PC-3 (cell line): Measurements from ENCODE around the gene GALNT14. TPM values are rescaled to one million over a fixed set of nuclear protein-coding genes. Genes with fewer than 3 reads are reported as not detected.

Experiments
- ATAC-seq: fragments of 200-7000 bp; cut with Tn5 transposase; 2 replicates; pipeline ENCODE4 v1.9.1; 2020; ENCODE audit warnings: mild to moderate bottlenecking, moderate library complexity
- BruUV-seq: library from RNA; stranded (reverse); fragments of 400-500 nt; replicated peaks from 2 replicates; lab custom pipeline; 2021; lab: Mats Ljungman, UMichigan
- CTCF ChIA-PET: fragments of 300-600 bp; sonication (Branson Sonifier 250); formaldehyde crosslinking; loops from one replicate; lab custom pipeline; 2022; ENCODE audit warnings: antibody characterized with exemption; lab: Charles Lee
- POLR2A ChIA-PET: fragments of 300-600 bp; sonication (Branson Sonifier 250); formaldehyde crosslinking; loops from one replicate; lab custom pipeline; 2022; ENCODE audit warnings: antibody characterized with exemption; ENCODE audit not compliant: unreplicated experiment; lab: Charles Lee
- DNase-seq: peaks from one replicate; pipeline ENCODE4 v3.0.0-alpha.2; 2015
- H2AFZ ChIP-seq: fragments of 300-600 bp; sonication (generic); 2 replicates; pipeline ENCODE4 v1.6.0; 2016; ENCODE audit warnings: antibody characterized with exemption, low read length
- H3F3A ChIP-seq: fragments of 300-600 bp; sonication (generic); one replicate; pipeline ENCODE4 v1.6.0; 2017; ENCODE audit warnings: antibody characterized with exemption, low read length, control low read depth, mild to moderate bottlenecking; ENCODE audit not compliant: unreplicated experiment
- H3K27ac ChIP-seq: fragments of 300-600 bp; sonication (generic); 2 replicates; pipeline ENCODE4 v1.5.1; 2016; ENCODE audit warnings: mild to moderate bottlenecking, low read length
- H3K27me3 ChIP-seq: fragments of 300-600 bp; sonication (generic); 2 replicates; pipeline ENCODE4 v1.6.1; 2016; ENCODE audit warnings: low read length, mixed read lengths
- H3K36me3 ChIP-seq: fragments of 300-600 bp; sonication (generic); 2 replicates; pipeline ENCODE4 v1.6.1; 2016; ENCODE audit warnings: low read depth, mixed run types, low read length, mixed read lengths
- H3K4me1 ChIP-seq: fragments of 300-600 bp; sonication (generic); 2 replicates; pipeline ENCODE4 v1.5.1; 2016; ENCODE audit warnings: low read length; ENCODE audit not compliant: insufficient read depth
- H3K4me2 ChIP-seq: fragments of 300-600 bp; sonication (generic); 2 replicates; pipeline ENCODE4 v1.6.0; 2016; ENCODE audit warnings: low read length
- H3K4me3 ChIP-seq: fragments of 300-600 bp; sonication (generic); 2 replicates; pipeline ENCODE4 v1.5.1; 2016; ENCODE audit warnings: mild to moderate bottlenecking, low read length, mixed read lengths
- H3K79me2 ChIP-seq: fragments of 300-600 bp; sonication (generic); 2 replicates; pipeline ENCODE4 v1.6.1; 2017; ENCODE audit warnings: low read length, mixed read lengths
- H3K9ac ChIP-seq: fragments of 300-600 bp; sonication (generic); 2 replicates; pipeline ENCODE4 v1.6.0; 2016; ENCODE audit warnings: mild to moderate bottlenecking, low read length
- H3K9me2 ChIP-seq: fragments of 300-600 bp; sonication (generic); replicated peaks from 2 replicates; pipeline ENCODE4 v1.6.1; 2016; ENCODE audit warnings: mixed run types, low read length, mixed read lengths
- H3K9me3 ChIP-seq: fragments of 300-600 bp; sonication (generic); 2 replicates; pipeline ENCODE4 v1.6.1; 2016; ENCODE audit warnings: low read length, mixed read lengths
- H4K20me1 ChIP-seq: fragments of 300-600 bp; sonication (generic); 2 replicates; pipeline ENCODE4 v1.6.1; 2016; ENCODE audit warnings: low read length, mixed read lengths
- EZH2 ChIP-seq: fragments of 300-600 bp; sonication (generic); IDR thresholded peaks from one replicate; pipeline ENCODE4 v1.6.1; 2017; ENCODE audit warnings: antibody characterized with exemption, mild to moderate bottlenecking, low read length; ENCODE audit not compliant: unreplicated experiment
- EZH2phosphoT487 ChIP-seq: fragments of 300-600 bp; sonication (generic); IDR thresholded peaks from 2 replicates; pipeline ENCODE4 v1.6.1; 2018; ENCODE audit warnings: mild to moderate bottlenecking, antibody characterized with exemption, low read length, borderline replicate concordance
- intact Hi-C: fragments of 100-400 bp; cut with micrococcal nuclease; formaldehyde crosslinking; loops from 2 replicates; pipeline ENCODE4 v1.9.0; 2023
- total RNA-seq: library from RNA; depleted of rRNA; stranded (reverse); fragments of >200 nt; gene quantifications from 2 replicates; pipeline ENCODE4 v1.2.3, GENCODE V29; 2014
- TF ChIP-seq, protein P1 (sequence below): fragments of 300-600 bp; sonication (generic); conservative IDR thresholded peaks from 2 replicates; pipeline ENCODE4 v1.5.1; 2017; ENCODE audit warnings: antibody characterized with exemption, low read depth, mild to moderate bottlenecking, low read length

GALNT14 gene
- total RNA-seq, 1 experiment from 2014 or later, result 10.2 TPM

DNA sequence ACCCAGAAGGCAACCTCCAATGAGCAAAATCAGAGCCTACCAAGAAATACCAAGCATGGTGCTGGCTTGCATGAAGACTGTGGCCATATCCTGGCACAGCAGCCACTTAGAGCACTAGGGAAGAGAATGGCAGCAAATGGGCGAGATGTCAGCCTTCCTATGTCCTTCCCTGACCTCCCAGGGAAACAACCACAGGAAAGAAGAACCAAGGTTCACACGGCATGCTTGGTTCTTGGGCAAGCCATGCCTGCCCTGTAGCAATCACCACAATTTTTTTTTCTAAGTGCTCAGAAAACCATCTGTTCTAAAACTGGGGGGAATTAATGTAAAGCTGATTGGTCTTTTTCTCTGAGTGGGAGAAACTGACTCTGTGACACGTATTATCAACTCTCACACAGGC lies 27.8 kb downstream of the GALNT14 start:
- Histone ChIP-seq H3K27me3 (peaks cover 13% of the 10 kb centered on the region; the same call in 1 of the 2 replicates), H3F3A (no peaks in the 10 kb centered on the region), H3K9me2 (no peaks in the 10 kb centered on the region), H3K4me3 (no peak overlapping the region), H3K4me2 (no peak overlapping the region), H4K20me1 (no peaks in the 10 kb centered on the region), H3K9ac (no peak overlapping the region), H3K27ac (no peak overlapping the region), H3K79me2 (no peaks in the 10 kb centered on the region), H2AFZ (no peak overlapping the region), H3K36me3 (no peaks in the 10 kb centered on the region), H3K9me3 (no peaks in the 10 kb centered on the region), H3K4me1 (no peaks in the 10 kb centered on the region)
- DNase-seq (no peak), ATAC-seq (no peak)
- CTCF ChIA-PET, result no interaction called here
- intact Hi-C loops, result no loop called here
- TF ChIP-seq, protein P1, sequence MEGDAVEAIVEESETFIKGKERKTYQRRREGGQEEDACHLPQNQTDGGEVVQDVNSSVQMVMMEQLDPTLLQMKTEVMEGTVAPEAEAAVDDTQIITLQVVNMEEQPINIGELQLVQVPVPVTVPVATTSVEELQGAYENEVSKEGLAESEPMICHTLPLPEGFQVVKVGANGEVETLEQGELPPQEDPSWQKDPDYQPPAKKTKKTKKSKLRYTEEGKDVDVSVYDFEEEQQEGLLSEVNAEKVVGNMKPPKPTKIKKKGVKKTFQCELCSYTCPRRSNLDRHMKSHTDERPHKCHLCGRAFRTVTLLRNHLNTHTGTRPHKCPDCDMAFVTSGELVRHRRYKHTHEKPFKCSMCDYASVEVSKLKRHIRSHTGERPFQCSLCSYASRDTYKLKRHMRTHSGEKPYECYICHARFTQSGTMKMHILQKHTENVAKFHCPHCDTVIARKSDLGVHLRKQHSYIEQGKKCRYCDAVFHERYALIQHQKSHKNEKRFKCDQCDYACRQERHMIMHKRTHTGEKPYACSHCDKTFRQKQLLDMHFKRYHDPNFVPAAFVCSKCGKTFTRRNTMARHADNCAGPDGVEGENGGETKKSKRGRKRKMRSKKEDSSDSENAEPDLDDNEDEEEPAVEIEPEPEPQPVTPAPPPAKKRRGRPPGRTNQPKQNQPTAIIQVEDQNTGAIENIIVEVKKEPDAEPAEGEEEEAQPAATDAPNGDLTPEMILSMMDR, result no peak
- TF ChIP-seq EZH2 (no peak), EZH2phosphoT487 (no peak)
- no TSS peak for BruUV-seq
- POLR2A ChIA-PET, result no interaction called here

DNA sequence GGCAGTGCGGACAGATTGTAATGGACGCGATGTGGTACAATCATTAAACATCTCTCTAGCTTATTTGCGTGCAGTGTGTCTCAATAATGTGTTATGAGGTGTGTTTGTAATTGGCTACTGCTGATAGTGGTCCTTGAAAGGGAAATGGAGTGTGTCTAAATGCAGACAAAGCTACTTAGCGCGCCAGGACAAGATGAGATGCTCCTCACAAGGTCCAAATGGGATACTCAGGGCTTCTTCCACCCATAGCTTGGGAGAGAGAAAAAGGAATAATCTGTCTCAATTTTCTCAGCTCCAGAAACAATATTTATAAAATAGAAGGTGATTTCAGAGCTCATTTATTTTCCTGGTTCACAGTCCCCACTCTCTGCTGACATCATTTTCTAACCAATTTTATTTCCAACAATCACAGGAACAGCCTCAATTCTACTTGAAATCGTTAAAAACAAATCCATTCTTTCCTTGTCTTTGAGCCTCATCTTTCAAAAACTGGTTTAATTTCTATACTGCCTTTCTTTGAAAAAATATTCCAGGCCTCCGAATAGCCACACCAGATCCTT lies 28.5 kb downstream of the GALNT14 start:
- no peak overlapping the region for H3K27ac ChIP-seq
- no peak overlapping the region for H2AFZ ChIP-seq
- no peak for DNase-seq
- H3K9me3 ChIP-seq, result no peaks in the 10 kb centered on the region
- H3K4me3 ChIP-seq, result no peak overlapping the region
- no peak overlapping the region for H3K9ac ChIP-seq
- peaks cover 13% of the 10 kb centered on the region; the same call in 1 of the 2 replicates for H3K27me3 ChIP-seq
- no peaks in the 10 kb centered on the region for H3K9me2 ChIP-seq
- no TSS peak for BruUV-seq
- no peaks in the 10 kb centered on the region for H3K36me3 ChIP-seq
- no peak for TF ChIP-seq EZH2phosphoT487
- TF ChIP-seq EZH2, result no peak
- TF ChIP-seq, protein P1, result no peak
- no peaks in the 10 kb centered on the region for H4K20me1 ChIP-seq
- CTCF ChIA-PET, result no interaction called here
- H3K79me2 ChIP-seq, result no peaks in the 10 kb centered on the region
- no peaks in the 10 kb centered on the region for H3F3A ChIP-seq
- intact Hi-C loops, result no loop called here
- ATAC-seq, result no peak
- H3K4me1 ChIP-seq, result no peaks in the 10 kb centered on the region
- no peak overlapping the region for H3K4me2 ChIP-seq
- POLR2A ChIA-PET, result no interaction called here

DNA sequence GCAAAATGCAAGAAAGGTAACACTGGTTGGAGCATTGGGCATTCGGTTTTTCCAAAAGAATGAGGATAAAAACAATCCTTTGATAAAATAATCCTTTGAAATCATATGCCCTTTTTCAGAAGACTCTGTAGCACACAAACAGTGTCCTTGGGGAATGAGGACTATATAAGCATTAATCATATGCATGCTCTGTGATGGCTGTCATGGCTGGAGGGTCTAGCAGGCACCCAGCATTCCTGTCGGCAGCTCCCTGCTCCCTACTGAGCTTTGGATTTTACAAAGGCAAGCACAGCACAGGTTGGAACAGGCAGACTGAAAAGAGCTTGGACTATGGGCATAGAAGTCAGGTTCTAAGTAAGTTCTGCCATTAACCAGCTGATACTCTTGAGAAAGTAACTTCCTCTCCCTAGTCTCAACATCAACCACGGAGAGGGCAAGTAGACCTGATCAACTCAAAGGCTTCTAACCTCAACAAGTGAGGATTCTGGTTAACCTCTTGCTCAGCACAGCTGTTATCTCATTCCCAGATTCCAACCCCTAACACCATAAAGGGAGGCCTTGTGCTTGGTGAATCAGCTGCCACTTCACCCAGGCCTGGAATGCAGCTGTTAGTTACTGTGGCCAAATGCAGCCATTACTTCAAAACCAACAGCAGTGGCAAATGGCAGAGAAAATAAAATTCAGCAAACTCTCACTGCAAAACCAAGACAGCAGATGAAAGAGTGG lies 29.5 kb downstream of the GALNT14 start:
- POLR2A ChIA-PET, result no interaction called here
- BruUV-seq, result no TSS peak

More for the DNA sequence above, 29.5 kb downstream of the GALNT14 start:
- H3K27ac ChIP-seq, result no peak overlapping the region
- no peak overlapping the region for H3K4me3 ChIP-seq
- no peak overlapping the region for H3K4me2 ChIP-seq
- H3K9me2 ChIP-seq, result no peaks in the 10 kb centered on the region
- TF ChIP-seq EZH2phosphoT487 (no peak), EZH2 (no peak)
- TF ChIP-seq, protein P1, result no peak
- DNase-seq (no peak), ATAC-seq (no peak)
- H3K9me3 ChIP-seq, result no peaks in the 10 kb centered on the region
- no peak overlapping the region for H3K9ac ChIP-seq
- no peaks in the 10 kb centered on the region for H3K79me2 ChIP-seq
- no peak overlapping the region for H2AFZ ChIP-seq
- no peaks in the 10 kb centered on the region for H3F3A ChIP-seq
- intact Hi-C loops, result no loop called here
- CTCF ChIA-PET, result no interaction called here
- no peaks in the 10 kb centered on the region for H3K36me3 ChIP-seq
- peaks cover 13% of the 10 kb centered on the region; the same call in 1 of the 2 replicates for H3K27me3 ChIP-seq
- H3K4me1 ChIP-seq, result no peaks in the 10 kb centered on the region
- H4K20me1 ChIP-seq, result no peaks in the 10 kb centered on the region
